IMR-90 (cell line): Measurements from ENCODE around the gene MYCBP2. TPM values are rescaled to one million over a fixed set of nuclear protein-coding genes. Genes with fewer than 3 reads are reported as not detected.

Experiments used
- ATAC-seq: fragments of 200-7000 bp; cut with Tn5 transposase; 2 replicates; pipeline ENCODE4 v1.9.1; 2020; ENCODE audit warnings: low read depth, mild to moderate bottlenecking, moderate library complexity
- BruUV-seq: library from RNA; stranded (reverse); fragments of 400-500 nt; replicated peaks from 2 replicates; lab custom pipeline; 2021; lab: Mats Ljungman, UMichigan
- CTCF ChIA-PET: fragments of 300-600 bp; formaldehyde crosslinking; extraction: SDS; loops from one replicate; lab custom pipeline; 2021; ENCODE audit warnings: antibody characterized with exemption; lab: Yijun Ruan, JAX
- POLR2A ChIA-PET: fragments of 300-600 bp; sonication (Branson Sonifier 250); formaldehyde crosslinking; loops from one replicate; lab custom pipeline; 2022; ENCODE audit warnings: antibody characterized with exemption; ENCODE audit not compliant: unreplicated experiment; lab: Charles Lee
- DNase-seq: peaks from one replicate; pipeline ENCODE4 v3.0.0; 2013
- H2AFZ ChIP-seq: replicated peaks from 2 replicates; pipeline ENCODE3; 2013; ENCODE audit warnings: low read length, mild to moderate bottlenecking; ENCODE audit not compliant: poor library complexity
- H2AK5ac ChIP-seq: 2 replicates; pipeline ENCODE4 v1.6.1; 2013; ENCODE audit warnings: low read depth, low read length, inconsistent platforms
- H2AK9ac ChIP-seq: replicated peaks from 2 replicates; pipeline ENCODE3; 2013; ENCODE audit warnings: mild to moderate bottlenecking, low read depth, low read length, moderate library complexity; ENCODE audit not compliant: poor library complexity
- H2BK120ac ChIP-seq: 2 replicates; pipeline ENCODE4 v1.6.1; 2013; ENCODE audit warnings: low read depth, low read length, inconsistent platforms
- H2BK15ac ChIP-seq: 3 replicates; pipeline ENCODE4 v1.6.1; 2013; ENCODE audit warnings: low read depth, low read length, inconsistent platforms
- H2BK20ac ChIP-seq: 2 replicates; pipeline ENCODE4 v1.6.1; 2013; ENCODE audit warnings: low read depth, mild to moderate bottlenecking, inconsistent platforms, low read length, moderate library complexity
- H2BK5ac ChIP-seq: 2 replicates; pipeline ENCODE4 v1.6.1; 2013; ENCODE audit warnings: mild to moderate bottlenecking, low read depth, low read length, inconsistent platforms; ENCODE audit not compliant: poor library complexity, severe bottlenecking
- H3K14ac ChIP-seq: replicated peaks from 2 replicates; pipeline ENCODE4 v1.6.1; 2013; ENCODE audit warnings: low read depth, low read length, inconsistent platforms
- H3K18ac ChIP-seq: 2 replicates; pipeline ENCODE4 v1.6.1; 2013; ENCODE audit warnings: low read depth, low read length, control low read depth
- H3K23ac ChIP-seq: 2 replicates; pipeline ENCODE4 v1.6.1; 2013; ENCODE audit warnings: low read depth, low read length, inconsistent platforms
- H3K27ac ChIP-seq: 2 replicates; pipeline ENCODE4 v1.5.1; 2013; ENCODE audit warnings: mild to moderate bottlenecking, control low read depth, low read length; ENCODE audit not compliant: insufficient read depth
- H3K27me3 ChIP-seq: 2 replicates; pipeline ENCODE4 v1.6.1; 2013; ENCODE audit warnings: low read length; ENCODE audit not compliant: control insufficient read depth, insufficient read depth
- H3K36me3 ChIP-seq: 2 replicates; pipeline ENCODE4 v1.6.1; 2013; ENCODE audit warnings: low read length, mixed read lengths; ENCODE audit not compliant: control insufficient read depth, insufficient read depth
- H3K4ac ChIP-seq: 2 replicates; pipeline ENCODE4 v1.6.1; 2013; ENCODE audit warnings: low read depth, low read length, inconsistent platforms
- H3K4me1 ChIP-seq: 2 replicates; pipeline ENCODE4 v1.6.1; 2013; ENCODE audit warnings: low read length, mixed read lengths; ENCODE audit not compliant: control insufficient read depth, insufficient read depth
- H3K4me2 ChIP-seq: 2 replicates; pipeline ENCODE4 v1.6.1; 2013; ENCODE audit warnings: low read depth, mild to moderate bottlenecking, control low read depth, low read length, moderate library complexity
- H3K4me3 ChIP-seq: 2 replicates; pipeline ENCODE4 v1.5.1; 2013; ENCODE audit warnings: low read depth, mild to moderate bottlenecking, control low read depth, low read length, moderate library complexity; ENCODE audit not compliant: insufficient read depth
- H3K56ac ChIP-seq: 2 replicates; pipeline ENCODE4 v1.6.1; 2013; ENCODE audit warnings: low read length, inconsistent platforms; ENCODE audit not compliant: insufficient read depth; ENCODE audit errors: extremely low read depth
- H3K79me1 ChIP-seq, 2 experiments: 2 replicates each; pipeline ENCODE4 v1.6.1; 2013; ENCODE audit warnings: low read length in 2 of 2, inconsistent platforms in 1 of 2, low read depth in 1 of 2
- H3K9ac ChIP-seq: 2 replicates; pipeline ENCODE4 v1.6.1; 2013; ENCODE audit warnings: low read depth, low read length, control low read depth
- H3K9me1 ChIP-seq: 2 replicates; pipeline ENCODE4 v1.6.1; 2013; ENCODE audit warnings: low read length, inconsistent platforms; ENCODE audit not compliant: insufficient read depth
- H3K9me3 ChIP-seq: 2 replicates; pipeline ENCODE4 v1.6.1; 2013; ENCODE audit warnings: low read length; ENCODE audit not compliant: control insufficient read depth, insufficient read depth
- H4K20me1 ChIP-seq: 2 replicates; pipeline ENCODE4 v1.6.1; 2013; ENCODE audit warnings: low read length, inconsistent platforms; ENCODE audit not compliant: insufficient read depth
- H4K5ac ChIP-seq: 2 replicates; pipeline ENCODE4 v1.6.1; 2013; ENCODE audit warnings: mild to moderate bottlenecking, low read depth, low read length, control low read depth
- H4K8ac ChIP-seq, 2 experiments: 2 replicates each; pipeline ENCODE4 v1.6.1; 2013; ENCODE audit warnings: low read depth in 2 of 2, low read length in 2 of 2, control low read depth in 1 of 2, inconsistent platforms in 1 of 2
- H4K91ac ChIP-seq: 2 replicates; pipeline ENCODE4 v1.6.1; 2013; ENCODE audit warnings: low read depth, low read length, inconsistent platforms; ENCODE audit not compliant: insufficient read depth
- BHLHE40 ChIP-seq: fragments of 150-350 bp; IDR thresholded peaks from 2 replicates; pipeline ENCODE4 v1.6.1; 2016; ENCODE audit warnings: mild to moderate bottlenecking, low read depth, low read length
- FOS ChIP-seq: fragments of 150-350 bp; IDR thresholded peaks from 2 replicates; pipeline ENCODE4 v1.6.1; 2016; ENCODE audit warnings: low read depth, low read length
- MAFK ChIP-seq: IDR thresholded peaks from 2 replicates; pipeline ENCODE4 v1.6.1; 2012; ENCODE audit warnings: low read depth, low read length, improper control_type of control experiment
- MAZ ChIP-seq: IDR thresholded peaks from 2 replicates; pipeline ENCODE4 v1.6.1; 2012; ENCODE audit warnings: low read depth, mild to moderate bottlenecking, low read length, improper control_type of control experiment, moderate library complexity, borderline replicate concordance
- RAD21 ChIP-seq: IDR thresholded peaks from 2 replicates; pipeline ENCODE4 v1.6.1; 2012; ENCODE audit warnings: low read length, improper control_type of control experiment
- WGBS, 2 experiments: methylation state at CpG; one replicate each; pipeline versions ENCODE4 v1.1.5 to v1.1.7; 2013; ENCODE audit warnings: missing lambda C conversion rate in 2 of 2; ENCODE audit not compliant: insufficient read length in 1 of 2; ENCODE audit errors: extremely low coverage in 2 of 2; 5-methylcytosine and 5-hydroxymethylcytosine counted together
- dilution Hi-C: fragments of 300-500 bp; cut with HindIII; formaldehyde crosslinking; loops from one replicate; pipeline ENCODE4 v1.14.3; 2018; ENCODE audit warnings: low sequenced_read_pairs; ENCODE audit not compliant: unreplicated experiment
- in situ Hi-C: fragments of 300-500 bp; cut with MboI; formaldehyde crosslinking; loops from 3 replicates; pipeline ENCODE4 v1.14.3; 2019; ENCODE audit warnings: low sequenced_read_pairs, inconsistent platforms, mixed read lengths
- intact Hi-C: fragments of 100-400 bp; cut with micrococcal nuclease; formaldehyde crosslinking; loops from 2 replicates; pipeline ENCODE4 v1.10.0; 2022
- polyA plus RNA-seq, 3 experiments: library from polyadenylated mRNA; depleted of rRNA; stranded (reverse); fragments of >200 nt; gene quantifications; 2 replicates each; pipeline ENCODE4 v1.2.3, GENCODE V29; 2012; ENCODE audit warnings: low replicate concordance in 1 of 3
- total RNA-seq: library from RNA; depleted of rRNA; stranded (reverse); fragments of >200 nt; gene quantifications from 2 replicates; pipeline ENCODE4 v1.2.3, GENCODE V29; 2012
- TF ChIP-seq, protein P1 (sequence below): fragments of 150-350 bp; IDR thresholded peaks from 2 replicates; pipeline ENCODE4 v1.6.1; 2016; ENCODE audit warnings: low read depth, mild to moderate bottlenecking, low read length, moderate library complexity, borderline replicate concordance
- TF ChIP-seq, protein P2 (sequence below): conservative IDR thresholded peaks from 2 replicates; pipeline ENCODE4 v1.5.1; 2012; ENCODE audit warnings: mild to moderate bottlenecking, low read depth, low read length, improper control_type of control experiment

The MYCBP2 gene
- total and polyA plus RNA-seq, 2 of the 4 experiments (the other 2 are of a cell fraction), result 20.1 to 43.2 TPM

DNA sequence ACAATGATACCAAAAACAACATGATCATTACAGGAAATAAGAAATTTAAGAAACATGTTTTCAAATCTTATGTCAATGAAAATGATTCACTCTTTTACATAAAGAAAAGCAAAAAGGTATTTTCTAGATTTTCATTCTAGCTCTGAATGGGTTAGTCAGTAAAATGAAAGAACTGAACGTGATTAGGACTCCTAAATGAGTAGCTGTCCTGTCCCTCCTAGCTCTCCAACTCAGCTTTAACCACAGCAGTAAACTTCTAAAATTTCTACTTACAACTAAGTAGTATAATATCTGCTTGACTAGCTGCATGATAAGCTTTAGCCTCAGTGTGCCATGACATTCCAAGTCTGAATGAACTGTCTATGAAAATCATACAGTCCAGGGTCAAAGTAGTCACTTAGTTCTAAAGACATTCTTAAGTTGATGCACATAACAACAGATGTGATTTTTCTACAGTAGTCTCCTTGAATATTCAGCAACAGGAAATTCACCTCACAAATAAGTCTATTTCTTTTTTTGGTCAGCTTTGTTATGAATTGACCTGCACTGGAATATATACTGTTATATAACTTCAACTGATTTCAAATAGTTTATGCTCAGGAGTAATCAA is 136.4 kb downstream of the MYCBP2 start:
- intact Hi-C loops, result loop anchor here (10.0 kb wide), 1 partner anchor 564 kb away; no protein-coding TSS in a partner anchor
- Histone ChIP-seq H3K79me1 (no peaks in the 10 kb centered on the region; a peak in 1 of 4 replicates), H3K27me3 (no peaks in the 10 kb centered on the region), H3K18ac (no peak overlapping the region), H2BK15ac (no peak overlapping the region), H3K27ac (no peak overlapping the region), H2BK5ac (no peak overlapping the region), H3K23ac (no peak overlapping the region), H3K4me3 (no peak overlapping the region), H3K56ac (no peak overlapping the region), H2AFZ (no peak overlapping the region), H2BK20ac (no peak overlapping the region), H2AK5ac (no peak overlapping the region), H2BK120ac (no peak overlapping the region), H3K9me3 (0 out of 2 replicates have a peak, but pooled peaks cover 2% of the 10 kb centered on the region), H3K4me1 (no peaks in the 10 kb centered on the region), H3K4me2 (no peak overlapping the region), H3K4ac (no peak overlapping the region), H4K20me1 (no peaks in the 10 kb centered on the region), H4K91ac (no peak overlapping the region), H2AK9ac (no peak overlapping the region), H3K9me1 (no peaks in the 10 kb centered on the region), H3K14ac (no peak overlapping the region), H4K8ac (no peak overlapping the region), H3K36me3 (peaks cover 7% of the 10 kb centered on the region), H3K9ac (no peak overlapping the region), H4K5ac (no peak overlapping the region)
- no CpG with 5 or more reads among the region's 1 CpG for WGBS, 2 experiments
- TF ChIP-seq FOS, result no peak
- TF ChIP-seq, protein P1, sequence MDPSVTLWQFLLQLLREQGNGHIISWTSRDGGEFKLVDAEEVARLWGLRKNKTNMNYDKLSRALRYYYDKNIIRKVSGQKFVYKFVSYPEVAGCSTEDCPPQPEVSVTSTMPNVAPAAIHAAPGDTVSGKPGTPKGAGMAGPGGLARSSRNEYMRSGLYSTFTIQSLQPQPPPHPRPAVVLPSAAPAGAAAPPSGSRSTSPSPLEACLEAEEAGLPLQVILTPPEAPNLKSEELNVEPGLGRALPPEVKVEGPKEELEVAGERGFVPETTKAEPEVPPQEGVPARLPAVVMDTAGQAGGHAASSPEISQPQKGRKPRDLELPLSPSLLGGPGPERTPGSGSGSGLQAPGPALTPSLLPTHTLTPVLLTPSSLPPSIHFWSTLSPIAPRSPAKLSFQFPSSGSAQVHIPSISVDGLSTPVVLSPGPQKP, result no peak
- no peak for TF ChIP-seq MAFK
- no peak for TF ChIP-seq RAD21
- TF ChIP-seq BHLHE40, result no peak
- no peak for TF ChIP-seq MAZ
- TF ChIP-seq, protein P2, sequence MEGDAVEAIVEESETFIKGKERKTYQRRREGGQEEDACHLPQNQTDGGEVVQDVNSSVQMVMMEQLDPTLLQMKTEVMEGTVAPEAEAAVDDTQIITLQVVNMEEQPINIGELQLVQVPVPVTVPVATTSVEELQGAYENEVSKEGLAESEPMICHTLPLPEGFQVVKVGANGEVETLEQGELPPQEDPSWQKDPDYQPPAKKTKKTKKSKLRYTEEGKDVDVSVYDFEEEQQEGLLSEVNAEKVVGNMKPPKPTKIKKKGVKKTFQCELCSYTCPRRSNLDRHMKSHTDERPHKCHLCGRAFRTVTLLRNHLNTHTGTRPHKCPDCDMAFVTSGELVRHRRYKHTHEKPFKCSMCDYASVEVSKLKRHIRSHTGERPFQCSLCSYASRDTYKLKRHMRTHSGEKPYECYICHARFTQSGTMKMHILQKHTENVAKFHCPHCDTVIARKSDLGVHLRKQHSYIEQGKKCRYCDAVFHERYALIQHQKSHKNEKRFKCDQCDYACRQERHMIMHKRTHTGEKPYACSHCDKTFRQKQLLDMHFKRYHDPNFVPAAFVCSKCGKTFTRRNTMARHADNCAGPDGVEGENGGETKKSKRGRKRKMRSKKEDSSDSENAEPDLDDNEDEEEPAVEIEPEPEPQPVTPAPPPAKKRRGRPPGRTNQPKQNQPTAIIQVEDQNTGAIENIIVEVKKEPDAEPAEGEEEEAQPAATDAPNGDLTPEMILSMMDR, result no peak
- ATAC-seq (no peak), DNase-seq (no peak)
- ChIA-PET CTCF (no interaction called here), POLR2A (no interaction called here)
- dilution Hi-C loops, result no loop called here
- BruUV-seq, result no TSS peak
- in situ Hi-C loops, result no loop called here
